Measurements from ENCODE around the gene SLC26A1.

- TF ChIP-seq CTCF (IDR thresholded peaks at IDR 0.05) (no peak), ZBTB21 (CRISPR knock-in tag; IDR thresholded peaks at IDR 0.05; ENCODE audit: borderline replicate concordance) (no peak), USF2 (CRISPR knock-in tag; IDR thresholded peaks at IDR 0.05) (no peak), GABPB1 (CRISPR knock-in tag; IDR thresholded peaks at IDR 0.05) (no peak), AFF4 (CRISPR knock-in tag; IDR thresholded peaks at IDR 0.05; ENCODE audit: borderline replicate concordance) (no peak), IRF2 (CRISPR knock-in tag; IDR thresholded peaks at IDR 0.05; ENCODE audit: borderline replicate concordance, low read depth) (no peak), NR3C1 (CRISPR knock-in tag; conservative IDR thresholded peaks at IDR 0.05; ENCODE audit: low read depth) (no peak), CREB1 (CRISPR knock-in tag; IDR thresholded peaks at IDR 0.05) (no peak), ELF4 (CRISPR knock-in tag; IDR thresholded peaks at IDR 0.05; ENCODE audit: low read depth) (no peak)
- TF ChIP-seq, protein P1, sequence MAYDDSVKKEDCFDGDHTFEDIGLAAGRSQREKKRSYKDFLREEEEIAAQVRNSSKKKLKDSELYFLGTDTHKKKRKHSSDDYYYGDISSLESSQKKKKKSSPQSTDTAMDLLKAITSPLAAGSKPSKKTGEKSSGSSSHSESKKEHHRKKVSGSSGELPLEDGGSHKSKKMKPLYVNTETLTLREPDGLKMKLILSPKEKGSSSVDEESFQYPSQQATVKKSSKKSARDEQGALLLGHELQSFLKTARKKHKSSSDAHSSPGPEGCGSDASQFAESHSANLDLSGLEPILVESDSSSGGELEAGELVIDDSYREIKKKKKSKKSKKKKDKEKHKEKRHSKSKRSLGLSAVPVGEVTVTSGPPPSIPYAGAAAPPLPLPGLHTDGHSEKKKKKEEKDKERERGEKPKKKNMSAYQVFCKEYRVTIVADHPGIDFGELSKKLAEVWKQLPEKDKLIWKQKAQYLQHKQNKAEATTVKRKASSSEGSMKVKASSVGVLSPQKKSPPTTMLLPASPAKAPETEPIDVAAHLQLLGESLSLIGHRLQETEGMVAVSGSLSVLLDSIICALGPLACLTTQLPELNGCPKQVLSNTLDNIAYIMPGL (CRISPR knock-in tag; IDR thresholded peaks at IDR 0.05): no peak
Observed at GRCh38 chr4:956531-957230, 36.5 kb downstream of the SLC26A1 start.
